Esophagus muscularis mucosa (tissue), 4 donors: ENCODE data around the gene PAPSS1. TPM values are rescaled to one million over a fixed set of nuclear protein-coding genes. Genes with fewer than 3 reads are reported as not detected.
A peak's percentile ranks its signal among the peaks of the same experiment; 100 is the strongest.

Experiments
- DNase-seq: peaks from one replicate; pipeline ENCODE4 v3.0.0-alpha.2; 2017; ENCODE audit errors: extremely low spot score
- H3K27ac ChIP-seq, 4 donors: fragments of 200-600 bp; sonication (generic); replicated peaks in 1 of 4; 1 replicate in 3 of 4; 2 replicates in 1 of 4; pipeline ENCODE4 v1.5.1; 2016 to 2019; ENCODE audit warnings: mild to moderate bottlenecking in 1 of 4
- H3K27me3 ChIP-seq, 4 donors: fragments of 200-600 bp; sonication (generic); one replicate each; pipeline versions ENCODE4 v1.5.1 to v1.6.0; 2016 to 2019
- H3K36me3 ChIP-seq, 4 donors: fragments of 200-600 bp; sonication (generic); one replicate each; pipeline ENCODE4 v1.5.1; 2016 to 2019
- H3K4me1 ChIP-seq, 4 donors: fragments of 200-600 bp; sonication (generic); one replicate each; pipeline ENCODE4 v1.5.1; 2016 to 2019
- H3K4me3 ChIP-seq, 4 donors: fragments of 200-600 bp; sonication (generic); 1 replicate in 2 of 4; 2 replicates in 2 of 4; pipeline ENCODE4 v1.5.1; 2016 to 2019; ENCODE audit warnings: mild to moderate bottlenecking in 4 of 4, moderate library complexity in 1 of 4
- H3K9me3 ChIP-seq, 4 donors: fragments of 200-600 bp; sonication (generic); 1 replicate in 3 of 4; 2 replicates in 1 of 4; pipeline ENCODE4 v1.5.1; 2016 to 2019
- CTCF ChIP-seq, 3 experiments: fragments of 200-600 bp in 2 of 3; fragments of 450-650 bp in 1 of 3; sonication (generic) in 2 of 3; IDR thresholded peaks; one replicate each; pipeline ENCODE4 v1.5.1; 2017 to 2019; ENCODE audit warnings: antibody characterized with exemption in 3 of 3, mild to moderate bottlenecking in 2 of 3, moderate library complexity in 1 of 3
- EP300 ChIP-seq: sonication (generic); formaldehyde crosslinking; IDR thresholded peaks from one replicate; pipeline ENCODE4 v1.6.1; 2017; ENCODE audit warnings: antibody characterized with exemption
- POLR2A ChIP-seq: fragments of 450-650 bp; IDR thresholded peaks from one replicate; pipeline ENCODE4 v1.6.1; 2017; ENCODE audit warnings: antibody characterized with exemption, moderate library complexity, mild to moderate bottlenecking, low read depth
- POLR2AphosphoS5 ChIP-seq, 2 donors: sonication (generic); formaldehyde crosslinking; IDR thresholded peaks; one replicate each; pipeline ENCODE4 v1.6.1; 2017; ENCODE audit warnings: antibody characterized with exemption in 2 of 2
- WGBS: methylation state at CpG from one replicate; pipeline ENCODE4 v1.1.5; 2018; 5-methylcytosine and 5-hydroxymethylcytosine counted together
- intact Hi-C: fragments of 100-400 bp; cut with DNase I; formaldehyde crosslinking; loops from one replicate; pipeline ENCODE4 v1.15.1; 2023
- total RNA-seq, 4 donors: library from RNA; depleted of rRNA; stranded (reverse); fragments of >200 nt; gene quantifications; one replicate each; pipeline versions ENCODE4 v1.1.0 to v1.2.1, GENCODE V29; 2016

The PAPSS1 gene
- total RNA-seq, 4 donors from 2014 or later, result 11.6 to 24.4 (median 18.1) TPM

- H3K27ac ChIP-seq, result no peak overlapping the region
- H3K4me1 ChIP-seq, result no peaks in the 10 kb centered on the region
- no peak for DNase-seq
- WGBS, result 98% methylated on average over 4 of the region's 4 CpGs
- peaks cover 0 to 5% (median 0%) of the 10 kb centered on the region in 4 donors for H3K9me3 ChIP-seq
- no peak overlapping the region for H3K4me3 ChIP-seq
- intact Hi-C loops, result no loop called here
- H3K27me3 ChIP-seq, result no peaks in the 10 kb centered on the region
- peaks cover 0 to 11% (median 0%) of the 10 kb centered on the region in 4 donors for H3K36me3 ChIP-seq
- TF ChIP-seq POLR2AphosphoS5 (IDR thresholded peaks at IDR 0.05) (no peak), EP300 (no peak), CTCF (IDR thresholded peaks at IDR 0.05) (no peak), POLR2A (no peak)
Measured at GRCh38 chr4:107625391-107625902, 94.6 kb downstream of the PAPSS1 start.

- Histone ChIP-seq H3K4me3 (no peak overlapping the region), H3K27me3 (no peaks in the 10 kb centered on the region), H3K27ac (no peak overlapping the region), H3K4me1 (peaks cover 0 to 8% (median 0%) of the 10 kb centered on the region in 4 donors), H3K9me3 (peaks cover 0 to 5% (median 0%) of the 10 kb centered on the region in 4 donors), H3K36me3 (peaks cover 0 to 7% (median 0%) of the 10 kb centered on the region in 4 donors)
- 100% methylated on average over 2 of the region's 2 CpGs for WGBS
- no peak for TF ChIP-seq POLR2AphosphoS5 (IDR thresholded peaks at IDR 0.05)
- no peak for TF ChIP-seq EP300
- TF ChIP-seq CTCF (IDR thresholded peaks at IDR 0.05), result no peak
- no peak for TF ChIP-seq POLR2A
- intact Hi-C loops, result no loop called here
- no peak for DNase-seq
Measured at GRCh38 chr4:107624024-107624423, 96.0 kb downstream of the PAPSS1 start.

DNA sequence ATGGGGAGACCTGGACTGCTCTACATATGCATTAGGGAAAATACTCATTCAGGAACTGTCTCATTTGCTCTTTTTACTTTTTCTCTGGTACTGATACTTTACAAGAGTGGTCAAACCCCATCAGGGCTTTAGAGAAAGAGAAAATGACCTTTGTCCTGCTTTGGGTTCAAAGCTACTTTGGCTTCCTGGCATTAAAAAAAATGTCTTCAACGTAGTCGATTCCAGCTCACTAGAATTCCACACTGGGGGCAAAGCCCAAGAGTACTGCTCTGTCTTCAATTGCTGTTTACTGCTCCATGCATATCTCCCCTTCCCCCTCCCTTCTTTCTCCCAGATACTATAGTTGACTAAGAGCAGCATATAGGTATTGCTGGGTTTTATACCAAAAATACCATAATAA lies 98.0 kb downstream of the PAPSS1 start:
- H3K27me3 ChIP-seq, result no peaks in the 10 kb centered on the region
- WGBS, result 98% methylated on average over 2 of the region's 2 CpGs
- H3K27ac ChIP-seq, result no peak overlapping the region
- no peak for DNase-seq
- peaks cover 0 to 8% (median 0%) of the 10 kb centered on the region in 4 donors for H3K4me1 ChIP-seq
- peaks cover 0 to 5% (median 0%) of the 10 kb centered on the region in 4 donors for H3K9me3 ChIP-seq
- peaks cover 0 to 7% (median 0%) of the 10 kb centered on the region in 4 donors for H3K36me3 ChIP-seq
- no peak overlapping the region for H3K4me3 ChIP-seq
- intact Hi-C loops, result no loop called here
- TF ChIP-seq EP300 (no peak), POLR2A (no peak), CTCF (IDR thresholded peaks at IDR 0.05) (no peak), POLR2AphosphoS5 (IDR thresholded peaks at IDR 0.05) (no peak)

DNA sequence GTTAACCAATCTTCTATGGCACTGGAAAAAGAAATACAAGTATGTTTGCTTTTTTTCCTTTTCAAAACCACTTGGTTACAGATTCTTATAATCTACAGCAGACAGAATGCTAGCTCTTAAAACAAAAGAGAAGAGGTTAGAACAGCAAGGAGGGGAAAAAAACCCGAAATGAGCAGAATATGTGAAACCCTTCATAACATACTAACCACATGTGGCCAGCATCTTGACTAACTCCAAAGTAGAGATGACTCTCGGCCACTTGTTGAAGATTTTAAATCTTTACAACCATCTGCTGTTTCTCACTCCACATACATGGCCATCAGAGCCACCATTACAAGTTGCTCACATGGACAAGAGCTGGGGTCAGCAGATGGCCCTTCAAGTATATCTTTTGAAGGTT lies 100.3 kb downstream of the PAPSS1 start:
- Histone ChIP-seq H3K4me1 (peaks cover 0 to 8% (median 0%) of the 10 kb centered on the region in 4 donors), H3K4me3 (no peak overlapping the region), H3K9me3 (peaks cover 0 to 5% (median 0%) of the 10 kb centered on the region in 4 donors), H3K27me3 (no peaks in the 10 kb centered on the region), H3K36me3 (peaks cover 0 to 7% (median 0%) of the 10 kb centered on the region in 4 donors), H3K27ac (no peak overlapping the region)
- 90% methylated on average over 2 of the region's 2 CpGs for WGBS
- no peak for TF ChIP-seq POLR2AphosphoS5 (IDR thresholded peaks at IDR 0.05)
- TF ChIP-seq POLR2A, result no peak
- TF ChIP-seq CTCF (IDR thresholded peaks at IDR 0.05), result no peak
- no peak for TF ChIP-seq EP300
- DNase-seq, result no peak
- intact Hi-C loops, result no loop called here

DNA sequence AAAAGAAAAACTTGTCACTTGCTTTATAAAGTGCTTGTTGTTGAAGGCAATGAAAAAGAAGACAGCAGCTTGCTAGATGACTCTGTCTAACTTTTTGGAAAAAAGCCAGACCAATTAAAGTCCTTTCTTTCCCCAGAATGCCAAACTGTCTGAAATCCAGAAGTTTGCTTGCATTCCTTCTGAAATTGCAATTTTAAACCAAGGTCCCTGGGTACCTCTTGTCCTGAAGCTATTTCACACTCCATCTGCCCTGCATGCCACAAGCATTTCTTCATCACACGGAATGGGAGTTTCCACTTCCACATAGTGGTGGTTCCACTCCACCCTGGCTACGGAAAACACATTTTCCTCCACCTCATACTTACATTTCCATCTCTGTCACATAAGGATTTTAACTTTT lies 101.0 kb downstream of the PAPSS1 start:
- intact Hi-C loops, result no loop called here
- Histone ChIP-seq H3K4me1 (peaks cover 0 to 8% (median 0%) of the 10 kb centered on the region in 4 donors), H3K36me3 (peaks cover 0 to 7% (median under 1%) of the 10 kb centered on the region in 4 donors), H3K9me3 (peaks cover 0 to 5% (median 0%) of the 10 kb centered on the region in 4 donors), H3K27ac (no peak overlapping the region), H3K27me3 (no peaks in the 10 kb centered on the region), H3K4me3 (no peak overlapping the region)
- no peak for DNase-seq
- 70% methylated on average over 2 of the region's 2 CpGs for WGBS
- TF ChIP-seq POLR2A (no peak), POLR2AphosphoS5 (IDR thresholded peaks at IDR 0.05) (peak in 1 of 2 donors; percentile 16), CTCF (IDR thresholded peaks at IDR 0.05) (no peak), EP300 (no peak)
